Testis (tissue), 2 donors: ENCODE results near the gene ANGPT4.

ENCODE experiments used
- POLR2A ChIP-seq: fragments of 450-650 bp; IDR thresholded peaks from one replicate; pipeline ENCODE4 v1.6.1; 2017; ENCODE audit warnings: antibody characterized with exemption, mild to moderate bottlenecking, moderate library complexity
- TF ChIP-seq, protein P1 (sequence below), 3 experiments: fragments of 450-650 bp in 2 of 3; fragments of 200-600 bp in 1 of 3; sonication (generic) in 1 of 3; IDR thresholded peaks; one replicate each; pipeline ENCODE4 v1.5.1; 2016 to 2019; ENCODE audit warnings: antibody characterized with exemption in 3 of 3, mild to moderate bottlenecking in 2 of 3, moderate library complexity in 1 of 3

DNA sequence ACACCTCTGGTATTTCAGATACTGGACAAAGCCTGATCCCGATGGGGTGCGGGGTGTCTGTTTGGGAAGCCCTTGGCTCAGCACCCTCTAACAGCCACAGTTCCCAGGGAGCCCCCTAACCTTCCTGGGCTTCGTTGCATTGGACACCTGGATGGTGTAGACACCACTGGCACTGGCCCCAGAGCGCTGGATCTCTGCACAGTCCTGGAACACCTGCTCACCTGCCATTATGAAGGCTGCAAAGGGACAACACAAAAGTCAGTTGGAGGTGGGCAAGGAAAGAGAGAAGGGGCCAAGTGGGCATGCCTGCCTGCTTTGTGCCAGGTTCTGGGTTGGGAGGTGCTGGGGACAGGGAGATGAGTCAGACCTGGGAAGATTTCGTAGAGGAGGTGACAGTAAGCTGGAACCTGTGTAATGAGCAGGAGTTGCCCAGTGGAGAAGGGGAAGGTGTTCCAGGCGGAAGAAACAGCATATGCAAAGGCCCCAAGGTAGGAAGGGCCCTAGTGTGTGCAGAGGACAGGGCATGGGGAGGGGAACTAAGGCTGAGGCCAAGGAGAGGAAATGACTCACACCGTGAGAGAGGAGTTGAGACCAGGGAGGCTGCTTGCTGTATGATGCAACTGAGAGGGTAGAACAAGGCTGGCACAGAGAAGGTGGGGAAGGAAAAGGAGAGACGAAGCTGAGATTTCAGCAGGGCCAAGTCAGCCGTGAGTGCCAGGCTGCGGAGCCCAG, 34.9 kb downstream of the ANGPT4 start:
- TF ChIP-seq, protein P1, sequence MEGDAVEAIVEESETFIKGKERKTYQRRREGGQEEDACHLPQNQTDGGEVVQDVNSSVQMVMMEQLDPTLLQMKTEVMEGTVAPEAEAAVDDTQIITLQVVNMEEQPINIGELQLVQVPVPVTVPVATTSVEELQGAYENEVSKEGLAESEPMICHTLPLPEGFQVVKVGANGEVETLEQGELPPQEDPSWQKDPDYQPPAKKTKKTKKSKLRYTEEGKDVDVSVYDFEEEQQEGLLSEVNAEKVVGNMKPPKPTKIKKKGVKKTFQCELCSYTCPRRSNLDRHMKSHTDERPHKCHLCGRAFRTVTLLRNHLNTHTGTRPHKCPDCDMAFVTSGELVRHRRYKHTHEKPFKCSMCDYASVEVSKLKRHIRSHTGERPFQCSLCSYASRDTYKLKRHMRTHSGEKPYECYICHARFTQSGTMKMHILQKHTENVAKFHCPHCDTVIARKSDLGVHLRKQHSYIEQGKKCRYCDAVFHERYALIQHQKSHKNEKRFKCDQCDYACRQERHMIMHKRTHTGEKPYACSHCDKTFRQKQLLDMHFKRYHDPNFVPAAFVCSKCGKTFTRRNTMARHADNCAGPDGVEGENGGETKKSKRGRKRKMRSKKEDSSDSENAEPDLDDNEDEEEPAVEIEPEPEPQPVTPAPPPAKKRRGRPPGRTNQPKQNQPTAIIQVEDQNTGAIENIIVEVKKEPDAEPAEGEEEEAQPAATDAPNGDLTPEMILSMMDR (IDR thresholded peaks at IDR 0.05): no peak
- TF ChIP-seq POLR2A: no peak
